SK-N-SH treated with all-trans-retinoic acid at 6 μM for 48 hours (cell line): ENCODE results near the gene PSTPIP2.

Experiments
- ATAC-seq: fragments of 200-7000 bp; cut with Tn5 transposase; 3 replicates; pipeline ENCODE4 v1.9.1; 2020; ENCODE audit warnings: mild to moderate bottlenecking, moderate library complexity
- ARNTL ChIP-seq: fragments of 450-650 bp; formaldehyde crosslinking; IDR thresholded peaks from 2 replicates; pipeline ENCODE4 v1.5.0; 2020; ENCODE audit warnings: low read depth, mild to moderate bottlenecking, moderate library complexity, borderline replicate concordance
- CSDC2 ChIP-seq: fragments of 250-450 bp; sonication (Bioruptor Pico); IDR thresholded peaks from 2 replicates; pipeline ENCODE4 v1.5.0; 2020; ENCODE audit warnings: mild to moderate bottlenecking, moderate library complexity
- ESRRG ChIP-seq: fragments of 250-450 bp; sonication (Bioruptor Pico); IDR thresholded peaks from 2 replicates; pipeline ENCODE4 v1.6.1; 2021; ENCODE audit warnings: mild to moderate bottlenecking
- GLIS3 ChIP-seq: fragments of 250-450 bp; sonication (Bioruptor Pico); IDR thresholded peaks from 2 replicates; pipeline ENCODE4 v1.5.0; 2020; ENCODE audit warnings: mild to moderate bottlenecking, moderate library complexity
- ISL1 ChIP-seq: fragments of 250-450 bp; sonication (Bioruptor Pico); IDR thresholded peaks from 2 replicates; pipeline ENCODE4 v2.1.2; 2022; ENCODE audit warnings: mild to moderate bottlenecking, moderate library complexity
- OSR1 ChIP-seq: fragments of 250-450 bp; sonication (Bioruptor Pico); IDR thresholded peaks from 2 replicates; pipeline ENCODE4 v1.8.0; 2022; ENCODE audit warnings: moderate library complexity, mild to moderate bottlenecking, inconsistent platforms
- POU6F1 ChIP-seq: fragments of 250-450 bp; sonication (Bioruptor Pico); IDR thresholded peaks from 2 replicates; pipeline ENCODE4 v1.8.0; 2021; ENCODE audit warnings: low read depth, mild to moderate bottlenecking, moderate library complexity, borderline replicate concordance
- RARB ChIP-seq: fragments of 250-450 bp; sonication (Bioruptor Pico); IDR thresholded peaks from 2 replicates; pipeline ENCODE4 v1.8.0; 2021; ENCODE audit warnings: mild to moderate bottlenecking, moderate library complexity
- SNAI2 ChIP-seq: fragments of 250-450 bp; sonication (Bioruptor Pico); IDR thresholded peaks from 2 replicates; pipeline ENCODE4 v1.5.0; 2020; ENCODE audit warnings: mild to moderate bottlenecking, moderate library complexity
- TCF4 ChIP-seq: fragments of 250-450 bp; sonication (Bioruptor Pico); IDR thresholded peaks from 2 replicates; pipeline ENCODE4 v1.8.0; 2021; ENCODE audit warnings: mild to moderate bottlenecking, moderate library complexity, borderline replicate concordance
- TOX ChIP-seq: fragments of 250-450 bp; sonication (Bioruptor Pico); IDR thresholded peaks from 2 replicates; pipeline ENCODE4 v1.8.0; 2021; ENCODE audit warnings: mild to moderate bottlenecking, moderate library complexity, borderline replicate concordance
- ZC3H10 ChIP-seq: fragments of 250-450 bp; sonication (Bioruptor Pico); IDR thresholded peaks from 2 replicates; pipeline ENCODE4 v1.5.1; 2021; ENCODE audit warnings: mild to moderate bottlenecking, moderate library complexity
- ZFP3 ChIP-seq: fragments of 250-450 bp; sonication (Bioruptor Pico); IDR thresholded peaks from 2 replicates; pipeline ENCODE4 v1.5.0; 2020; ENCODE audit warnings: mild to moderate bottlenecking, moderate library complexity
- ZFP30 ChIP-seq: fragments of 450-650 bp; formaldehyde crosslinking; IDR thresholded peaks from 2 replicates; pipeline ENCODE4 v1.5.0; 2022; ENCODE audit warnings: mild to moderate bottlenecking, moderate library complexity
- ZNF565 ChIP-seq: fragments of 450-650 bp; formaldehyde crosslinking; conservative IDR thresholded peaks from 2 replicates; pipeline ENCODE4 v1.5.0; 2020; ENCODE audit warnings: low read depth, mild to moderate bottlenecking, moderate library complexity
- ZNF8 ChIP-seq: fragments of 450-650 bp; formaldehyde crosslinking; IDR thresholded peaks from 2 replicates; pipeline ENCODE4 v1.5.0; 2020; ENCODE audit warnings: mild to moderate bottlenecking, moderate library complexity
- TF ChIP-seq, protein P1 (sequence below): fragments of 250-450 bp; sonication (Bioruptor Pico); IDR thresholded peaks from 2 replicates; pipeline ENCODE4 v1.5.1; 2020; ENCODE audit warnings: low read depth, mild to moderate bottlenecking, moderate library complexity
- TF ChIP-seq, protein P2 (sequence below): fragments of 250-450 bp; sonication (Bioruptor Pico); IDR thresholded peaks from 2 replicates; pipeline ENCODE4 v1.8.0; 2020; ENCODE audit warnings: mild to moderate bottlenecking, moderate library complexity, borderline replicate concordance

Gene PSTPIP2

DNA sequence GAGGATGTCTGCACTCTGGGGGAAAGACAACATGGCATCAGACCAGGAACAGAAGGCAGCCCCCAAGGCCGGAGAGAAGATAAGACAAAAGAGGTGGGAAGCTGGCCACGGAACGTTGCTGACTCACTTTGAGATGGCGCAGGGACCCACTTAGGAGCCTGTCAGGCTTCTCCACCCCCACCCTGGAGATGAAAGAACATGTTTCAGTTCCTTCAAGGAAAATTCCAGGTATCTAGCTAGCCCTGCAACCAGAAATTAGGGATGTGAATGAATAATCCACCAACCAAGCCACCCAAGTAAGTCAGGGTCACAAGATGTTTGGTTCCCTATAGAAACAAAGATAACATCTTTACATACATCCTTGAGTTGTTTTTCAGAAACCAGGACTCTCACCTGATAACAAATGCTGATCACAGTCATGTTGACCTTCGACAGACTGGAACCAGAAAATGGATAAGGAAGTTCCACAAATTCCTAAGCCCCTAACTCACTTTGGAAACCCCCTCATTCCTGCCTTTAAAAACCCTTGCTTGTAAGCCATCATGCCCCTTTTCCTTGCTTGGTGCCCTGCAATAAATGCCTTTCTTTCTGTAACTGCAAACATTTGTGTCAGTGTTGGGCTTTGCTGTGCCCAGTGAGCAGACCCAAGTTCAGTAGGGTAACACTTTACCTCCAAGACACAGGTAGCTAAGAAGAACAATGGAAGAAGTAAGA, 31.9 kb downstream of the PSTPIP2 start:
- TF ChIP-seq ZFP3 (no peak), ZNF8 (no peak), CSDC2 (CRISPR knock-in tag) (no peak), ISL1 (no peak), ESRRG (CRISPR knock-in tag) (no peak), SNAI2 (no peak), POU6F1 (CRISPR knock-in tag) (no peak), RARB (CRISPR knock-in tag) (no peak), ZNF565 (CRISPR knock-in tag) (no peak), ARNTL (CRISPR knock-in tag) (no peak), ZC3H10 (CRISPR knock-in tag) (no peak), TOX (no peak)
- TF ChIP-seq, protein P1, sequence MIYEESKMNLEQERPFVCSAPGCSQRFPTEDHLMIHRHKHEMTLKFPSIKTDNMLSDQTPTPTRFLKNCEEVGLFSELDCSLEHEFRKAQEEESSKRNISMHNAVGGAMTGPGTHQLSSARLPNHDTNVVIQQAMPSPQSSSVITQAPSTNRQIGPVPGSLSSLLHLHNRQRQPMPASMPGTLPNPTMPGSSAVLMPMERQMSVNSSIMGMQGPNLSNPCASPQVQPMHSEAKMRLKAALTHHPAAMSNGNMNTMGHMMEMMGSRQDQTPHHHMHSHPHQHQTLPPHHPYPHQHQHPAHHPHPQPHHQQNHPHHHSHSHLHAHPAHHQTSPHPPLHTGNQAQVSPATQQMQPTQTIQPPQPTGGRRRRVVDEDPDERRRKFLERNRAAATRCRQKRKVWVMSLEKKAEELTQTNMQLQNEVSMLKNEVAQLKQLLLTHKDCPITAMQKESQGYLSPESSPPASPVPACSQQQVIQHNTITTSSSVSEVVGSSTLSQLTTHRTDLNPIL (CRISPR knock-in tag) = no peak
- TF ChIP-seq, all 23 proteins: peak for 0
- no peak for ATAC-seq

- ATAC-seq = no peak
- TF ChIP-seq SNAI2 (no peak), POU6F1 (CRISPR knock-in tag) (no peak), TOX (no peak), GLIS3 (no peak), ISL1 (no peak), ESRRG (CRISPR knock-in tag) (no peak)
- TF ChIP-seq, protein P2, sequence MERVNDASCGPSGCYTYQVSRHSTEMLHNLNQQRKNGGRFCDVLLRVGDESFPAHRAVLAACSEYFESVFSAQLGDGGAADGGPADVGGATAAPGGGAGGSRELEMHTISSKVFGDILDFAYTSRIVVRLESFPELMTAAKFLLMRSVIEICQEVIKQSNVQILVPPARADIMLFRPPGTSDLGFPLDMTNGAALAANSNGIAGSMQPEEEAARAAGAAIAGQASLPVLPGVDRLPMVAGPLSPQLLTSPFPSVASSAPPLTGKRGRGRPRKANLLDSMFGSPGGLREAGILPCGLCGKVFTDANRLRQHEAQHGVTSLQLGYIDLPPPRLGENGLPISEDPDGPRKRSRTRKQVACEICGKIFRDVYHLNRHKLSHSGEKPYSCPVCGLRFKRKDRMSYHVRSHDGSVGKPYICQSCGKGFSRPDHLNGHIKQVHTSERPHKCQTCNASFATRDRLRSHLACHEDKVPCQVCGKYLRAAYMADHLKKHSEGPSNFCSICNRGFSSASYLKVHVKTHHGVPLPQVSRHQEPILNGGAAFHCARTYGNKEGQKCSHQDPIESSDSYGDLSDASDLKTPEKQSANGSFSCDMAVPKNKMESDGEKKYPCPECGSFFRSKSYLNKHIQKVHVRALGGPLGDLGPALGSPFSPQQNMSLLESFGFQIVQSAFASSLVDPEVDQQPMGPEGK (CRISPR knock-in tag) = no peak
- TF ChIP-seq, all 23 proteins: peak for 0
These were observed 34.4 kb downstream of the PSTPIP2 start for GRCh38 chr18:46037512-46038305.

- TF ChIP-seq RARB (CRISPR knock-in tag) (no peak), ZFP3 (no peak), ZNF8 (no peak), ZFP30 (no peak), ZNF565 (CRISPR knock-in tag) (no peak), ARNTL (CRISPR knock-in tag) (no peak), SNAI2 (no peak), GLIS3 (no peak), ESRRG (CRISPR knock-in tag) (no peak)
- TF ChIP-seq, all 23 proteins: peak for 0
- ATAC-seq = no peak
These were observed 36.1 kb downstream of the PSTPIP2 start for GRCh38 chr18:46035696-46036680.

- no peak for ATAC-seq
- TF ChIP-seq RARB (CRISPR knock-in tag) (no peak), ZNF8 (no peak), ISL1 (no peak), TCF4 (no peak), GLIS3 (no peak), ARNTL (CRISPR knock-in tag) (no peak), ZC3H10 (CRISPR knock-in tag) (no peak), CSDC2 (CRISPR knock-in tag) (no peak), OSR1 (CRISPR knock-in tag) (no peak), SNAI2 (no peak), ZFP3 (no peak)
- TF ChIP-seq, protein P1 (CRISPR knock-in tag) = no peak
These were observed 37.8 kb downstream of the PSTPIP2 start for GRCh38 chr18:46034230-46034629.
